ENCODE results near the gene PTPA.

DNA sequence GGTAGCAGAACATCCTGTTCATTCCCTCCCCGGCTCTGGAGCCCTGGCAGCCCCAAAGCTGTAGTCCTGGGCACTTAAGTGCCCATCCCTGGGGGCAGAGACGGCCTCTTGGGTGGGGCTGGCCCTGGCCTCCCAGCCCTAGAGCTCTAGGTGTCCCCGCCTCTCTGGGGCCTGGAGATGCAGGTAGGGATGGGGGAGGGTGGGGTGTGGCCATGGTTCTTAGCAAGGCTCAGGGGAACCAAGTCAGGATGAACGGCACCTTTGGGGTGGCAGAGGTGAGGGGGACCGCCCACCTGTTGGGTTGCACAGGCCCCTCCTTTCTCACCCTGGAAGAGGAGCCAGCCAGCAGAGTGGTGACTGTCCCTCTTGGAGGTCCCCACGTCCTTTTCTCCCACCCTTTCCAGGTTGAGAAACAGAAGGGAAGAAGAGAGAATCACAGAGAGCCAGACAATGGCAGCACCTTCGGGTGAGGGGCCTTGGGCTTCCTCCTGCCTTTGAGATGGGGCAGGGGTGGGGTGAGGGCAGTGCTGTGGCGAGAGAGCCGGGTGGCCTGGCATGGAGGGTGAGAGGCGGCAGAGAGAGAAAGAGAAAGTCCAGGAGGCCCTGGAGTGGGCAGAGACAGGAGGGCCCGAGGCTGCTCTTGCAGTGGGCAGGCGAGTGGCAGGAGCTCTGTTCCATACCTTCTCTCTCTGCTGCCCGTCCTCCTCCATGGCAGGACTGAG is 3.0 kb upstream of the PTPA start:
- TF ChIP-seq, protein P1, sequence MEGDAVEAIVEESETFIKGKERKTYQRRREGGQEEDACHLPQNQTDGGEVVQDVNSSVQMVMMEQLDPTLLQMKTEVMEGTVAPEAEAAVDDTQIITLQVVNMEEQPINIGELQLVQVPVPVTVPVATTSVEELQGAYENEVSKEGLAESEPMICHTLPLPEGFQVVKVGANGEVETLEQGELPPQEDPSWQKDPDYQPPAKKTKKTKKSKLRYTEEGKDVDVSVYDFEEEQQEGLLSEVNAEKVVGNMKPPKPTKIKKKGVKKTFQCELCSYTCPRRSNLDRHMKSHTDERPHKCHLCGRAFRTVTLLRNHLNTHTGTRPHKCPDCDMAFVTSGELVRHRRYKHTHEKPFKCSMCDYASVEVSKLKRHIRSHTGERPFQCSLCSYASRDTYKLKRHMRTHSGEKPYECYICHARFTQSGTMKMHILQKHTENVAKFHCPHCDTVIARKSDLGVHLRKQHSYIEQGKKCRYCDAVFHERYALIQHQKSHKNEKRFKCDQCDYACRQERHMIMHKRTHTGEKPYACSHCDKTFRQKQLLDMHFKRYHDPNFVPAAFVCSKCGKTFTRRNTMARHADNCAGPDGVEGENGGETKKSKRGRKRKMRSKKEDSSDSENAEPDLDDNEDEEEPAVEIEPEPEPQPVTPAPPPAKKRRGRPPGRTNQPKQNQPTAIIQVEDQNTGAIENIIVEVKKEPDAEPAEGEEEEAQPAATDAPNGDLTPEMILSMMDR (IDR thresholded peaks at IDR 0.05; ENCODE audit: poor library complexity) = no peak
- TF ChIP-seq EZH2 (IDR thresholded peaks at IDR 0.05; ENCODE audit: borderline replicate concordance) (no peak), EZH2phosphoT487 (IDR thresholded peaks at IDR 0.05; ENCODE audit: low read depth, severe bottlenecking, unreplicated experiment) (no peak)

Measured in hepatocyte (in vitro differentiated cells).